Spinal cord (tissue), 10 donors: ENCODE results near the gene MTR. TPM values are rescaled to one million over a fixed set of nuclear protein-coding genes. Genes with fewer than 3 reads are reported as not detected.

Source experiments
- DNase-seq, 6 donors: peaks; one replicate each; pipeline versions ENCODE4 v3.0.0 to v3.0.0-alpha.2; 2013 to 2015; ENCODE audit warnings: low spot score in 6 of 6, low read depth in 4 of 6
- H3K27ac ChIP-seq: one replicate; pipeline ENCODE4 v1.5.1; 2013; ENCODE audit warnings: low read depth, low read length, control low read depth
- H3K27me3 ChIP-seq: one replicate; pipeline ENCODE4 v1.6.1; 2013; ENCODE audit warnings: low read length; ENCODE audit not compliant: control insufficient read depth, insufficient read depth
- H3K36me3 ChIP-seq: one replicate; pipeline ENCODE4 v1.6.1; 2013; ENCODE audit warnings: low read length; ENCODE audit not compliant: control insufficient read depth, insufficient read depth
- H3K4me1 ChIP-seq: one replicate; pipeline ENCODE4 v1.6.1; 2013; ENCODE audit warnings: low read length; ENCODE audit not compliant: control insufficient read depth, insufficient read depth
- H3K4me3 ChIP-seq: one replicate; pipeline ENCODE4 v1.5.1; 2013; ENCODE audit warnings: low read depth, low read length, control low read depth
- H3K9me3 ChIP-seq: one replicate; pipeline ENCODE4 v1.6.1; 2013; ENCODE audit warnings: low read length; ENCODE audit not compliant: control insufficient read depth, insufficient read depth
- WGBS: methylation state at CpG from one replicate; pipeline ENCODE4 v1.1.5; 2013; ENCODE audit warnings: missing lambda C conversion rate; ENCODE audit not compliant: insufficient coverage; 5-methylcytosine and 5-hydroxymethylcytosine counted together
- polyA plus RNA-seq, 2 donors: library from polyadenylated mRNA; unstranded; fragments of 120-200 nt; gene quantifications; one replicate each; pipeline ENCODE4 v1.2.1, GENCODE V29; 2013; ENCODE audit not compliant: insufficient read length in 2 of 2
- total RNA-seq, 2 donors: library from RNA; depleted of rRNA in 1 of 2; stranded (reverse); fragments of 120-200 nt in 1 of 2; fragments of >200 nt in 1 of 2; gene quantifications; one replicate each; pipeline versions ENCODE4 v1.2.3 to v1.2.4, GENCODE V29; 2013 to 2014
- donor health status: healthy.

MTR gene
- total and polyA plus RNA-seq, 4 donors, result 17.2 to 41.7 (median 26.4) TPM

GRCh38 chr1:236754525-236755210, 40.4 kb upstream of the MTR start:
- WGBS, result 89% methylated on average over 17 of the region's 18 CpGs
- H3K27me3 ChIP-seq, result no peaks in the 10 kb centered on the region
- H3K9me3 ChIP-seq, result no peaks in the 10 kb centered on the region
- H3K27ac ChIP-seq, result no peak overlapping the region
- no peak for DNase-seq
- peaks cover 28% of the 10 kb centered on the region for H3K36me3 ChIP-seq
- no peak overlapping the region for H3K4me3 ChIP-seq
- H3K4me1 ChIP-seq, result no peaks in the 10 kb centered on the region

GRCh38 chr1:236757640-236758039, 37.5 kb upstream of the MTR start:
- no peak overlapping the region for H3K27ac ChIP-seq
- H3K4me1 ChIP-seq, result no peaks in the 10 kb centered on the region
- H3K27me3 ChIP-seq, result no peaks in the 10 kb centered on the region
- no peak overlapping the region for H3K4me3 ChIP-seq
- H3K36me3 ChIP-seq, result peaks cover 28% of the 10 kb centered on the region
- WGBS, result no CpG with 5 or more reads among the region's 2 CpGs
- H3K9me3 ChIP-seq, result no peaks in the 10 kb centered on the region
- DNase-seq, result no peak

- Histone ChIP-seq H3K27me3 (no peaks in the 10 kb centered on the region), H3K36me3 (peaks cover 20% of the 10 kb centered on the region), H3K4me1 (no peaks in the 10 kb centered on the region), H3K4me3 (no peak overlapping the region), H3K9me3 (no peaks in the 10 kb centered on the region), H3K27ac (no peak overlapping the region)
- WGBS, result 72% methylated on average over 2 of the region's 3 CpGs
- DNase-seq, result peak in 5 of 6 donors; percentile 28 to 78 (median 39)
These were observed 35.7 kb upstream of the MTR start for GRCh38 chr1:236759252-236759859.

- Histone ChIP-seq H3K27me3 (no peaks in the 10 kb centered on the region), H3K36me3 (peaks cover 12% of the 10 kb centered on the region), H3K9me3 (no peaks in the 10 kb centered on the region), H3K4me3 (no peak overlapping the region), H3K27ac (no peak overlapping the region), H3K4me1 (no peaks in the 10 kb centered on the region)
- DNase-seq, result no peak
- WGBS, result 83% methylated on average over 3 of the region's 6 CpGs
These were observed 34.6 kb upstream of the MTR start for GRCh38 chr1:236760480-236760879.

- Histone ChIP-seq H3K27me3 (no peaks in the 10 kb centered on the region), H3K9me3 (no peaks in the 10 kb centered on the region)
These were observed 34.1 kb upstream of the MTR start for GRCh38 chr1:236760986-236761385.

GRCh38 chr1:236761397-236762132, 33.5 kb upstream of the MTR start:
- DNase-seq, result no peak
- no peaks in the 10 kb centered on the region for H3K4me1 ChIP-seq
- no peak overlapping the region for H3K4me3 ChIP-seq
- H3K9me3 ChIP-seq, result no peaks in the 10 kb centered on the region
- H3K36me3 ChIP-seq, result peaks cover 12% of the 10 kb centered on the region
- H3K27me3 ChIP-seq, result no peaks in the 10 kb centered on the region
- WGBS, result 66% methylated on average over 2 of the region's 5 CpGs
- H3K27ac ChIP-seq, result no peak overlapping the region

More at GRCh38 chr1:236760986-236761385, 34.1 kb upstream of the MTR start:
- Histone ChIP-seq H3K4me3 (no peak overlapping the region), H3K4me1 (no peaks in the 10 kb centered on the region), H3K27ac (no peak overlapping the region), H3K36me3 (peaks cover 12% of the 10 kb centered on the region)
- WGBS, result 95% methylated on average over 14 of the region's 14 CpGs
- no peak for DNase-seq

GRCh38 chr1:236762410-236762809, 32.7 kb upstream of the MTR start:
- H3K27ac ChIP-seq, result no peak overlapping the region
- no peak for DNase-seq
- no peaks in the 10 kb centered on the region for H3K27me3 ChIP-seq
- no peak overlapping the region for H3K4me3 ChIP-seq
- 81% methylated on average over 10 of the region's 15 CpGs for WGBS
- H3K4me1 ChIP-seq, result no peaks in the 10 kb centered on the region
- peaks cover 12% of the 10 kb centered on the region for H3K36me3 ChIP-seq
- H3K9me3 ChIP-seq, result no peaks in the 10 kb centered on the region

GRCh38 chr1:236765831-236766230, 29.3 kb upstream of the MTR start:
- DNase-seq, result no peak
- Histone ChIP-seq H3K9me3 (no peaks in the 10 kb centered on the region), H3K4me3 (no peak overlapping the region), H3K36me3 (peaks cover 6% of the 10 kb centered on the region), H3K4me1 (no peaks in the 10 kb centered on the region), H3K27ac (no peak overlapping the region), H3K27me3 (no peaks in the 10 kb centered on the region)
- 83% methylated on average over 3 of the region's 6 CpGs for WGBS

GRCh38 chr1:236766506-236766905, 28.6 kb upstream of the MTR start:
- Histone ChIP-seq H3K27me3 (no peaks in the 10 kb centered on the region), H3K4me3 (no peak overlapping the region), H3K4me1 (no peaks in the 10 kb centered on the region), H3K27ac (no peak overlapping the region), H3K9me3 (no peaks in the 10 kb centered on the region), H3K36me3 (peaks cover 3% of the 10 kb centered on the region)
- 56% methylated on average over 2 of the region's 3 CpGs for WGBS
- DNase-seq, result no peak
